ENCODE measurements around the gene NR3C2.

NR3C2 gene

DNA sequence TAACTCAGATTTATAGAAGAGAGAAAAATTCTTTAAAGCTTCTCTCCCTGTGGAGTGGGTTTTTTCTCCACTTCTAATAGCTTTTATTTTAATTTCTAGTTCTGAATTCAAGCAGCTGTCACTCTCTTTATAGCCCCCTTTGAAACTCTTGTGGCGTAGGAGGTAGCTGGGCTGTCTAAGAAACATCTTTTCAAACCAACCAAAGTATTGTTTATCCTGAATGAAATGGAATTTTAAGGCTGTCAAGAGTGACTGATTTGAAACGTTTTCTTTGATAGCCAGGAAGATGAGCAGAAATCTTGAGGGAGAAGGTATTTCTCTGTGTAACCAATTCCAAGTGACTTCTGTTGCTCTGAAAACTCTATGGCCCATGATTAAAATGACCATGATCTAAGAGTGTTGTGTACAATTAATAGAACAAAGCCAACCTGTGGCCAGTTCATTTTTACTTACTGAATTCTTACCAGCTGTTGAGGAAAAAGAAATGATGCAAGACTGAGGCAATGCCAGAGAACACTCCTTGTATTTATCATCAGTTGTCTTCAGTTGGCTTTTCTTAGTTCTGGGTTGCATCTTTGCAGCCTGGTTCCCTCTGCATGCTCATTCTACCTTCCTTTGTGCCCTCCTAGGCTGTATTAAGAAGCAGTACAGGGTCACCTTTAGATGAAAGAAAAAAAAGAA, 411.9 kb downstream of the NR3C2 start:
- no peak for DNase-seq

DNA sequence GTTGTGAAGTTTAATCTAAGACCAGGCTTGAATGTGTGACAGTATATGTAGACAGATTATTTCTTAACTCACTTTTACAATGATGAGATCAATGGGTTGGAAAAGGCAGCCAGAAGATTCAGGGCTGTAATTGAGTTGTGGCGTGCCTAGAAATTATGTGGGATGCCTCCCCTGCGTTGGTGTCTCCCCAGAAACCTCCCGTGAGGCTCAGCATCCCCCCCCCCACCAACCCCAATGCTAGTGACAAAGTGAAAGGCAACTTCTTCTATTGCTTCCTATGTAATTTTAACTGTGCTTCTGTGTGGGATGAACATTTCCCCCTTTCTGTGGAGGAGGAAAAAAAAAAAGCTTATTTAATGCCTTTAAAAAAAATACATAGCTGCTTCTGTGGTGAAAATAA, 412.4 kb downstream of the NR3C2 start:
- DNase-seq, result no peak

All from DMS153 (cell line).